Measurements from ENCODE around the gene CKS1B. TPM values are rescaled to one million over a fixed set of nuclear protein-coding genes. Genes with fewer than 3 reads are reported as not detected.
A peak's percentile ranks its signal among the peaks of the same experiment; 100 is the strongest.

The CKS1B gene
- total RNA-seq, 2 donors from 2014 or later: 33.5 to 47.5 TPM

- Histone ChIP-seq H3K36me3 (no peaks in the 10 kb centered on the region), H3K27me3 (replicated peaks; ENCODE audit: insufficient read depth) (no peaks in the 10 kb centered on the region), H3K4me3 (no peak overlapping the region), H3K4me1 (replicated peaks) (no peaks in the 10 kb centered on the region), H3K9me3 (no peaks in the 10 kb centered on the region), H3K27ac (no peak overlapping the region)
- TF ChIP-seq POLR2A (IDR thresholded peaks at IDR 0.05) (no peak), POLR2AphosphoS5 (IDR thresholded peaks at IDR 0.05) (no peak), CTCF (IDR thresholded peaks at IDR 0.05) (no peak)
- no peak for DNase-seq (ENCODE audit: low spot score)
- WGBS: 93% methylated on average over 11 of the region's 11 CpGs
- intact Hi-C loops (cut with DNase I): no loop called here
Observed at GRCh38 chr1:154948079-154948478, 26.4 kb upstream of the CKS1B start.

- no peaks in the 10 kb centered on the region for H3K27me3 ChIP-seq (replicated peaks; ENCODE audit: insufficient read depth)
- H3K4me1 ChIP-seq (replicated peaks): peaks cover 16% of the 10 kb centered on the region
Observed at GRCh38 chr1:154951901-154952657, 22.4 kb upstream of the CKS1B start.

GRCh38 chr1:154952664-154953063, 21.8 kb upstream of the CKS1B start:
- WGBS: 80% methylated on average over 6 of the region's 6 CpGs
- TF ChIP-seq POLR2AphosphoS5 (IDR thresholded peaks at IDR 0.05) (no peak), POLR2A (IDR thresholded peaks at IDR 0.05) (no peak), CTCF (IDR thresholded peaks at IDR 0.05) (no peak)
- no peak for DNase-seq (ENCODE audit: low spot score)
- no peaks in the 10 kb centered on the region for H3K9me3 ChIP-seq
- no peak overlapping the region for H3K27ac ChIP-seq
- no peaks in the 10 kb centered on the region for H3K36me3 ChIP-seq
- no peaks in the 10 kb centered on the region for H3K27me3 ChIP-seq (replicated peaks; ENCODE audit: insufficient read depth)
- no peak overlapping the region for H3K4me3 ChIP-seq
- intact Hi-C loops (cut with DNase I): no loop called here
- H3K4me1 ChIP-seq (replicated peaks): peaks cover 16% of the 10 kb centered on the region

More at GRCh38 chr1:154951901-154952657, 22.4 kb upstream of the CKS1B start:
- 71% methylated on average over 15 of the region's 15 CpGs for WGBS
- Histone ChIP-seq H3K4me3 (no peak overlapping the region), H3K27ac (no peak overlapping the region), H3K36me3 (no peaks in the 10 kb centered on the region), H3K9me3 (no peaks in the 10 kb centered on the region)
- no peak for TF ChIP-seq POLR2A (IDR thresholded peaks at IDR 0.05)
- intact Hi-C loops (cut with DNase I): no loop called here
- no peak for DNase-seq (ENCODE audit: low spot score)

- WGBS: 46% methylated on average over 2 of the region's 2 CpGs
- Histone ChIP-seq H3K4me1 (replicated peaks) (peaks cover 16% of the 10 kb centered on the region), H3K27me3 (replicated peaks; ENCODE audit: insufficient read depth) (no peaks in the 10 kb centered on the region), H3K36me3 (no peaks in the 10 kb centered on the region), H3K27ac (no peak overlapping the region), H3K4me3 (no peak overlapping the region), H3K9me3 (no peaks in the 10 kb centered on the region)
- TF ChIP-seq POLR2A (IDR thresholded peaks at IDR 0.05): no peak
- intact Hi-C loops (cut with DNase I): no loop called here
- DNase-seq (ENCODE audit: low spot score): no peak
Observed at GRCh38 chr1:154953611-154954038, 20.9 kb upstream of the CKS1B start.

- DNase-seq (ENCODE audit: low spot score): no peak
- intact Hi-C loops (cut with DNase I): no loop called here
- TF ChIP-seq POLR2A (IDR thresholded peaks at IDR 0.05): no peak
- no peak for TF ChIP-seq POLR2AphosphoS5 (IDR thresholded peaks at IDR 0.05)
- TF ChIP-seq CTCF (IDR thresholded peaks at IDR 0.05): no peak
- Histone ChIP-seq H3K36me3 (no peaks in the 10 kb centered on the region), H3K27ac (no peak overlapping the region), H3K9me3 (no peaks in the 10 kb centered on the region), H3K4me1 (replicated peaks) (peaks cover 16% of the 10 kb centered on the region), H3K4me3 (peak overlapping the region in 1 of 2 donors; percentile 46), H3K27me3 (replicated peaks; ENCODE audit: insufficient read depth) (no peaks in the 10 kb centered on the region)
- WGBS: 59% methylated on average over 3 of the region's 3 CpGs
Observed at GRCh38 chr1:154954541-154954940, 19.9 kb upstream of the CKS1B start.
